ENCODE data around the gene SLC22A6. TPM values are rescaled to one million over a fixed set of nuclear protein-coding genes. Genes with fewer than 3 reads are reported as not detected.
A peak's percentile ranks its signal among the peaks of the same experiment; 100 is the strongest.

The SLC22A6 gene
- total and polyA plus RNA-seq, 2 experiments from 2014 or later = not detected

DNA sequence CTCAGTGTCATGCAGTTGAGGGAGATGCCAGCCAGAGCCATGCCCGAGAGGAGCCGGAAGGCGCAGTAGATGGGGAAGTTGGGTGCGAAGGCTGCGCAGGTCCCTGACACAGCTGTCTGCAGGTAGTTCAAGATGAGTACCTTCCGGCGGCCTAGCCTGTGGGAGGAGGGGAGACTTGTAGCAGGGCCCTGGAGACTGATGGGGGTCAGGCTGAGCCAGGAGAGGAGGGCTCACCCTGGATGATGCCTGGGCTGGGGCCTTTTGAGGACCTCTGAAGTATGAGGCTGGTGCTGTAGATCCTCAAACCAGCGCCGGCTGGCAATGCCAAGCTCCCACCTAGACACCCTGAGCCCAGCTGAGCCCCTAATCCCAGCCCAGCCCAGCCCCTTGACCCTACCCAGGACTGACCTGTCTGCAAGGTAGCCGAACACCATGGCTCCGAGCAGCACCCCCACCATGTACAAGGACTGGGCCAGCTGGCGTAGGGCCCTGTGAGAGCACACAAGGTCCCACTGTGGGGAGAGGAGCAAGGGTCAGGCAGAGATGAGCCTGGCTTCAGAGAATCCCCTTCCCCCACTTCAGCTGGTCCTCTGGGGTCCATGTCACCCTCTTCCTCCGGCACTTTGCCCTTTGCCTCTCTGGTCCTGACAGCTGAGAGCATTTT lies 1.1 kb downstream of the SLC22A6 start:
- H3K27ac ChIP-seq = no peak overlapping the region
- no peaks in the 10 kb centered on the region for H3K9me3 ChIP-seq (ENCODE audit: low read depth)
- H3K36me3 ChIP-seq = no peaks in the 10 kb centered on the region
- TF ChIP-seq, protein P1, sequence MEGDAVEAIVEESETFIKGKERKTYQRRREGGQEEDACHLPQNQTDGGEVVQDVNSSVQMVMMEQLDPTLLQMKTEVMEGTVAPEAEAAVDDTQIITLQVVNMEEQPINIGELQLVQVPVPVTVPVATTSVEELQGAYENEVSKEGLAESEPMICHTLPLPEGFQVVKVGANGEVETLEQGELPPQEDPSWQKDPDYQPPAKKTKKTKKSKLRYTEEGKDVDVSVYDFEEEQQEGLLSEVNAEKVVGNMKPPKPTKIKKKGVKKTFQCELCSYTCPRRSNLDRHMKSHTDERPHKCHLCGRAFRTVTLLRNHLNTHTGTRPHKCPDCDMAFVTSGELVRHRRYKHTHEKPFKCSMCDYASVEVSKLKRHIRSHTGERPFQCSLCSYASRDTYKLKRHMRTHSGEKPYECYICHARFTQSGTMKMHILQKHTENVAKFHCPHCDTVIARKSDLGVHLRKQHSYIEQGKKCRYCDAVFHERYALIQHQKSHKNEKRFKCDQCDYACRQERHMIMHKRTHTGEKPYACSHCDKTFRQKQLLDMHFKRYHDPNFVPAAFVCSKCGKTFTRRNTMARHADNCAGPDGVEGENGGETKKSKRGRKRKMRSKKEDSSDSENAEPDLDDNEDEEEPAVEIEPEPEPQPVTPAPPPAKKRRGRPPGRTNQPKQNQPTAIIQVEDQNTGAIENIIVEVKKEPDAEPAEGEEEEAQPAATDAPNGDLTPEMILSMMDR (IDR thresholded peaks at IDR 0.05; ENCODE audit: low read depth, low read length) = no peak
- no peak for DNase-seq (ENCODE audit: low read depth in 1 of 2, low spot score in 1 of 2)
- no peak overlapping the region for H3K4me3 ChIP-seq
- H3K4me1 ChIP-seq (ENCODE audit: low read depth) = no peaks in the 10 kb centered on the region
- H3K27me3 ChIP-seq = no peaks in the 10 kb centered on the region

- no peaks in the 10 kb centered on the region for H3K27me3 ChIP-seq
- TF ChIP-seq, protein P1 (IDR thresholded peaks at IDR 0.05; ENCODE audit: low read depth, low read length) = no peak
- H3K4me3 ChIP-seq = no peak overlapping the region
- H3K4me1 ChIP-seq (ENCODE audit: low read depth) = no peaks in the 10 kb centered on the region
- H3K27ac ChIP-seq = no peak overlapping the region
- no peaks in the 10 kb centered on the region for H3K36me3 ChIP-seq
- DNase-seq (ENCODE audit: low read depth in 1 of 2, low spot score in 1 of 2) = no peak
- no peaks in the 10 kb centered on the region for H3K9me3 ChIP-seq (ENCODE audit: low read depth)
Observed at GRCh38 chr11:62981743-62982142, 3.0 kb downstream of the SLC22A6 start.

GRCh38 chr11:62980133-62980760 lies 4.5 kb downstream of the SLC22A6 start:
- H3K27me3 ChIP-seq = no peaks in the 10 kb centered on the region
- H3K9me3 ChIP-seq (ENCODE audit: low read depth) = no peaks in the 10 kb centered on the region
- H3K4me1 ChIP-seq (ENCODE audit: low read depth) = peaks cover 3% of the 10 kb centered on the region
- H3K4me3 ChIP-seq = no peak overlapping the region
- peak; percentile 21 to 63 for DNase-seq (ENCODE audit: low read depth in 1 of 2, low spot score in 1 of 2)
- TF ChIP-seq, protein P1 (IDR thresholded peaks at IDR 0.05; ENCODE audit: low read depth, low read length) = no peak
- H3K27ac ChIP-seq = no peak overlapping the region
- no peaks in the 10 kb centered on the region for H3K36me3 ChIP-seq

DNA sequence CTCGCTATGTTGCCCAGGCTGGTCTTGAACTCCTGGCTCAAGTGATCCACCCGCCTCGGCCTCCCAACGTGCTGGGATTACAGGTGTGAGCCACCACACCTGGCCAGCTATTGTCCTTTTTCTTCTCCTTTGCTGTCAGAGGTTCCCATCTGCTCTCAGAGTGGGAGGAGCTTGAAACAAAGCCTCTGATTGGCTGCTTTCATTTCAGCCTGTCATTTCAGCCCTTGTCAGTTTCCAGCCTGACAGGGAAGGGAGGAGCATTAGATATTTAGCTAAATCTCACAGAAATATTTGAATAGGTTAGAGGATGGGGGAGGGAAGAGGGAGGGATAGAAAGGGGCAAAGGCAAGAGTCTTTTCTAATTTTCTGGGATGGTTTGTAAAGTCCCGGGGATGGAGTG lies 8.7 kb downstream of the SLC22A6 start:
- Histone ChIP-seq H3K4me3 (no peak overlapping the region), H3K27me3 (no peaks in the 10 kb centered on the region), H3K4me1 (ENCODE audit: low read depth) (peaks cover 9% of the 10 kb centered on the region), H3K36me3 (no peaks in the 10 kb centered on the region), H3K9me3 (ENCODE audit: low read depth) (no peaks in the 10 kb centered on the region), H3K27ac (no peak overlapping the region)
- no peak for DNase-seq (ENCODE audit: low read depth in 1 of 2, low spot score in 1 of 2)
- TF ChIP-seq, protein P1 (IDR thresholded peaks at IDR 0.05; ENCODE audit: low read depth, low read length) = no peak

- peak; percentile 46 to 88 for DNase-seq (ENCODE audit: low read depth in 1 of 2, low spot score in 1 of 2)
- Histone ChIP-seq H3K4me3 (no peak overlapping the region), H3K36me3 (no peaks in the 10 kb centered on the region), H3K27ac (no peak overlapping the region), H3K27me3 (no peaks in the 10 kb centered on the region), H3K4me1 (ENCODE audit: low read depth) (peaks cover 9% of the 10 kb centered on the region), H3K9me3 (ENCODE audit: low read depth) (no peaks in the 10 kb centered on the region)
- TF ChIP-seq, protein P1 (IDR thresholded peaks at IDR 0.05; ENCODE audit: low read depth, low read length) = peak; percentile 55
Observed at GRCh38 chr11:62974848-62975522, 9.8 kb downstream of the SLC22A6 start.
